NT2/D1 (cell line): ENCODE data around the gene IL21R.

ENCODE experiments used
- DNase-seq: peaks from one replicate; pipeline ENCODE4 v3.0.0-alpha.2; 2011; ENCODE audit warnings: low read depth, low spot score
- H3K27me3 ChIP-seq: 2 replicates; pipeline ENCODE4 v1.6.0; 2011; ENCODE audit warnings: mild to moderate bottlenecking; ENCODE audit not compliant: insufficient read length, insufficient read depth
- H3K36me3 ChIP-seq: 2 replicates; pipeline ENCODE4 v1.6.1; 2011; ENCODE audit warnings: mild to moderate bottlenecking, low read length, mixed read lengths; ENCODE audit not compliant: insufficient read depth, insufficient read length
- H3K4me1 ChIP-seq: 2 replicates; pipeline ENCODE4 v1.5.1; 2011; ENCODE audit not compliant: insufficient read depth, insufficient read length
- H3K4me3 ChIP-seq: 2 replicates; pipeline ENCODE4 v1.5.1; 2011; ENCODE audit warnings: low read depth; ENCODE audit not compliant: insufficient read length
- H3K9ac ChIP-seq: 2 replicates; pipeline ENCODE4 v1.6.0; 2011; ENCODE audit warnings: low read depth; ENCODE audit not compliant: insufficient read length
- H3K9me3 ChIP-seq: 2 replicates; pipeline ENCODE4 v1.5.1; 2011; ENCODE audit warnings: mild to moderate bottlenecking, low read length; ENCODE audit not compliant: insufficient read depth
- SUZ12 ChIP-seq: IDR thresholded peaks from 2 replicates; pipeline ENCODE4 v1.6.1; 2011; ENCODE audit not compliant: insufficient read length, insufficient read depth; ENCODE audit errors: extremely low read depth
- YY1 ChIP-seq: IDR thresholded peaks from 2 replicates; pipeline ENCODE4 v1.6.1; 2011; ENCODE audit not compliant: insufficient read length, insufficient read depth
- ZNF274 ChIP-seq: IDR thresholded peaks from 2 replicates; pipeline ENCODE4 v1.6.1; 2011; ENCODE audit warnings: mild to moderate bottlenecking, low read depth, low read length

Gene IL21R

GRCh38 chr16:27482397-27483087 is 80.6 kb downstream of the IL21R start:
- Histone ChIP-seq H3K27me3 (no peaks in the 10 kb centered on the region), H3K36me3 (peaks cover 95% of the 10 kb centered on the region), H3K4me3 (no peak overlapping the region), H3K9me3 (no peaks in the 10 kb centered on the region), H3K4me1 (no peaks in the 10 kb centered on the region), H3K9ac (no peak overlapping the region)
- DNase-seq: no peak
- TF ChIP-seq ZNF274 (no peak), SUZ12 (no peak), YY1 (no peak)

GRCh38 chr16:27483088-27483437 is 81.1 kb downstream of the IL21R start:
- Histone ChIP-seq H3K4me3 (no peak overlapping the region), H3K4me1 (no peaks in the 10 kb centered on the region), H3K9me3 (no peaks in the 10 kb centered on the region), H3K27me3 (no peaks in the 10 kb centered on the region), H3K9ac (no peak overlapping the region), H3K36me3 (peaks cover 94% of the 10 kb centered on the region)
- TF ChIP-seq YY1: no peak
- no peak for TF ChIP-seq ZNF274
- TF ChIP-seq SUZ12: no peak
- DNase-seq: no peak

- H3K4me3 ChIP-seq: no peak overlapping the region
- H3K9me3 ChIP-seq: no peaks in the 10 kb centered on the region
- H3K4me1 ChIP-seq: no peaks in the 10 kb centered on the region
- no peak for DNase-seq
- H3K27me3 ChIP-seq: no peaks in the 10 kb centered on the region
- TF ChIP-seq YY1 (no peak), SUZ12 (no peak), ZNF274 (no peak)
- H3K9ac ChIP-seq: no peak overlapping the region
- H3K36me3 ChIP-seq: peaks cover 94% of the 10 kb centered on the region
Observed at GRCh38 chr16:27483624-27484023, 81.7 kb downstream of the IL21R start.

DNA sequence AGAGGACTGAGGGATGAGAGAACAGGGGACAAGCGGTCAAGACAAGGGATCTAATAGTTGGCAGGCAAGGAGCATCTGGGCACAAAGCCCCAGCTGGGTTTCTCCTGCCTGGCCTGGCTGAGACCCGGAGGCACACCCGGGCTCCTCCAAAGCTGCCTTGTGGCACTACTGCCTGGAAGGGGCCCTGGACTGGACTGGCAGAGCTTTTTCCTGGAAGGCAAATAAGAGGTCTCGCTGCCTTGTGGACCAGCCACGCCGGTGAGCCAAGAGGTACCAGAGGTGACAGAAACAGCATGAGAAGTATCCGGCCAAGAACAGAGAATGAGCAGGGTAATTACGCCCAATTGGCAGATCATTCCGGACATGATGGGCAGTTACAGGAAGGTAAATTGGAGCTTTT is 83.2 kb downstream of the IL21R start:
- Histone ChIP-seq H3K27me3 (no peaks in the 10 kb centered on the region), H3K4me1 (no peaks in the 10 kb centered on the region), H3K9ac (no peak overlapping the region), H3K9me3 (no peaks in the 10 kb centered on the region), H3K36me3 (peaks cover 99% of the 10 kb centered on the region), H3K4me3 (no peak overlapping the region)
- no peak for DNase-seq
- TF ChIP-seq SUZ12 (no peak), YY1 (no peak), ZNF274 (no peak)

DNA sequence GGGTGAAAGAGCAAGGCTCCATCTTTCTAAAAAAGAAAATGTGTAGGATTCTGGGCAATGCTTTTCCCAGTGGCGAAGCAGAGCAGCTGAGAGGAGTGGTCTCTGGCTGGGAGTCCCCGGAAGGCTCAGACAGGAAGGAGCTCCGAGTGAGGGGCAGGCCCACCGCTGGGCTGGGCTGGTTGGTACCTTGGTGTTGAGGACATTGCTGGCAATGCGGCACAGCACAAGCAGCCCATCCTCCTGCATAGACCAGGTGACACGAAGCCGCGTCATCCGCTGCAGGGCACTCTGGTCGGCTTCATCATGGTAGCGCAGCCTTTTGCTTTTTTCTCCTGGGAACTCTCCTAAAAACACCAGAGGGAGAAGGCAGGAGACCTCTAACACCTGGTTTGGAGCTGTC is 83.8 kb downstream of the IL21R start:
- no peak overlapping the region for H3K9ac ChIP-seq
- no peaks in the 10 kb centered on the region for H3K27me3 ChIP-seq
- H3K9me3 ChIP-seq: no peaks in the 10 kb centered on the region
- H3K36me3 ChIP-seq: peaks cover 99% of the 10 kb centered on the region
- no peak for DNase-seq
- no peaks in the 10 kb centered on the region for H3K4me1 ChIP-seq
- no peak overlapping the region for H3K4me3 ChIP-seq
- TF ChIP-seq ZNF274 (no peak), SUZ12 (no peak), YY1 (no peak)

- H3K9me3 ChIP-seq: no peaks in the 10 kb centered on the region
- no peak overlapping the region for H3K4me3 ChIP-seq
- no peaks in the 10 kb centered on the region for H3K27me3 ChIP-seq
- peaks cover 99% of the 10 kb centered on the region for H3K36me3 ChIP-seq
- H3K4me1 ChIP-seq: no peaks in the 10 kb centered on the region
- H3K9ac ChIP-seq: no peak overlapping the region
- TF ChIP-seq ZNF274 (no peak), YY1 (no peak), SUZ12 (no peak)
- no peak for DNase-seq
Observed at GRCh38 chr16:27486344-27486743, 84.4 kb downstream of the IL21R start.

DNA sequence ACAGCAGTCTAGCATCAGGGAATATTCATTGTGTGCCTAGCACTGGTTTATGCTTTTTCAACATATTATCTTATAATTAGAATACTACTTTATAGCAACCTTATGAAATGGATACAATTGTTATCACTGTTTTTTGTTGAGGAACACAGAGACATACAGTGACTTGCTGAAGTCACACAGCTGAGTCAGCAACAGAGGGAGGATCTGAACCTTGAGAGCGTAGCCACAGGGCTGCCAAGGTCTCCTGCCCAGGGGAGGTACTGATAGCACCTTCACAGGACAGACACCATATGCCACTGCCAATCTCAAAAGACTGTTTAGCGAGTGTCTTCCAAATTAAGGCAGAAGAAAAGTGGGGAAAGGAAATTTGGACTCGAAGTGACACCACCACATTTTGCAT is 84.8 kb downstream of the IL21R start:
- Histone ChIP-seq H3K9ac (no peak overlapping the region), H3K4me3 (no peak overlapping the region), H3K9me3 (no peaks in the 10 kb centered on the region), H3K36me3 (peaks cover 99% of the 10 kb centered on the region), H3K4me1 (no peaks in the 10 kb centered on the region), H3K27me3 (no peaks in the 10 kb centered on the region)
- no peak for DNase-seq
- no peak for TF ChIP-seq YY1
- no peak for TF ChIP-seq SUZ12
- TF ChIP-seq ZNF274: no peak

DNA sequence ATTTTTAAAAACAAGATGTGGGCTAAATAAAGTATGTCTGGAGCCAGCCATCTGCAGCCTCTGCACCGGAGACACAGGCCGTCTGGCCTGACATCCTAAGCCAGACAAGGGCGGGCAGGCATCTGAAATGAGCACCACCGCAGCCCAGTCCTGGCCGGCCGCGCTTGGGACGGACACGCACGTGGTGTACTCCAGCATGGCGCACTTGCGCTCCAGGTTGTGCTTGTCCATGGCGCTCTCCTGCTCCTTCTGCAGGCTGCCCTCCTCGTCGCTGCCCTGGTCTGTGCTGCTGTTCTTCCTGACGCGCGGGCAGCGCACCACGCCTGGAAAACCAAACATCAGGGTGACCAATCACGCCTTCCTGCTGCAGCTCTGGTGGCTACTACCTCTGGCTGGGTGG is 87.4 kb downstream of the IL21R start:
- Histone ChIP-seq H3K9ac (no peak overlapping the region), H3K9me3 (no peaks in the 10 kb centered on the region), H3K36me3 (peaks cover 96% of the 10 kb centered on the region), H3K4me3 (no peak overlapping the region), H3K27me3 (no peaks in the 10 kb centered on the region), H3K4me1 (no peaks in the 10 kb centered on the region)
- no peak for DNase-seq
- TF ChIP-seq SUZ12: no peak
- TF ChIP-seq YY1: no peak
- TF ChIP-seq ZNF274: no peak
